ENCODE measurements around the gene SOX8. TPM values are rescaled to one million over a fixed set of nuclear protein-coding genes. Genes with fewer than 3 reads are reported as not detected.
"Not testable (repeated sequence)": the region's sequence is repeated elsewhere in the genome, so short reads cannot be mapped to it uniquely, and the experiment has no call there.

Gene SOX8
- total RNA-seq: 1.4 TPM

DNA sequence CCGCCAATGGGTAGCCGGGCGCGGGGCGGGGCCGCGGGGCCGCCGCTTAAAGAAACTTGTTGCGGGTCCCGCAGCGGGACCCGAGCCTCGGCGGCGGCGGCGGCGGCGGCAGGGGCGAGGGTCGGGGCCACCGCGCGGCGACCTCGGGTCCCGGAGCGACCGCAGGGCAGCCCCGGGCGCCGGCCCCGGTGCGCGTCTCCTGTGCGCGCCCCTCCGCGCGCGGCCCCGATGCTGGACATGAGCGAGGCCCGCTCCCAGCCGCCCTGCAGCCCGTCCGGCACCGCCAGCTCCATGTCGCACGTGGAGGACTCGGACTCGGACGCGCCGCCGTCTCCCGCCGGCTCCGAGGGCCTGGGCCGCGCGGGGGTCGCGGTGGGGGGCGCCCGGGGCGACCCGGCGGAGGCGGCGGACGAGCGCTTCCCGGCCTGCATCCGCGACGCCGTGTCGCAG, at the start of gene SOX8:
Gene SOX8 (plus strand): TSS at position 76 of the 450 bp plus-strand sequence. CDS start 153 bp downstream, at position 229.
- DNase-seq (ENCODE audit: low spot score): no peak

DNA sequence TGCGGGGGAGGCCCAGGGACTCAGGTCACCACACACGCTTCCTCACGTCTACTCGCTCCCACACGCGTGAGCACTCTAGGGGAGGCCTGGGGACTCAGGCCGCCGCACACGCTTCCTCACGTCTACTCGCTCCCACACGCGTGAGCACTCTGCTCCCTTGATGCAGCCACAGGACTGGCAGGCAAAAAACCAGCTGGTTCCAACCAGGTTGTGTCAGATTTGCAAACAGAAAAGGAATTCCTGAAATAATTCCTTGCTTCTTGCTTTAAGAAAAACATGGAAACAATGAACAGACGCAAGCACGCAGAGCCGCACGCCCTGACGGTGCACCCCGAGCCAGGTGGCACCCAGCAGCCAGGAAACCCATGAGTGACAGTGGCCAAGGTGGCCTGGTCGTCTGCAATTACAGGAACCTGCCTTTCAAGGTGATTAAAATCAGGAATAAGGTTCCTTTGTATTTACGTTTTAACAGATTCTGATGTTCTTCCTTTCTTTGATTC, 48.7 kb upstream of the SOX8 start:
- DNase-seq (ENCODE audit: low spot score): no peak

DNA sequence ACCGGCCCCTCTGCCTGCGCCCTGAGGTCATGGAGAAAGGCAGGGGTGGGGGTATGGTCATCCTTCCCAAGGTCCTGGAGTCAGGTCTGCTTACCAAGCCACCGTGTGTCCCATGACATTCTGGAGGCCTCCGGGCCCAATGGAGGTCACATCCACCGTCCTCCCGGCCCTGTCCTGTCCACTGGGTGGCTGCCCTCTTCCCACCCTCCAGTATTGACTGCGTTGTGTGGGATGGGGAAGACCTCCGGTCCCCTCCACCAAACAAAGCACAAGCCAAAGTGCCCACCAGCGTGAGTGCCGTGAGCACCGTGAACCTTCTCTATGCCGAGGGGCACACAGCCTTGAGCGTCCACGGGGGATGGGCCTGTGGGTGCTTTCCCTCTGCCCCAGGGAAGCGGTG, 48.0 kb upstream of the SOX8 start:
- no peak for DNase-seq (ENCODE audit: low spot score)

DNA sequence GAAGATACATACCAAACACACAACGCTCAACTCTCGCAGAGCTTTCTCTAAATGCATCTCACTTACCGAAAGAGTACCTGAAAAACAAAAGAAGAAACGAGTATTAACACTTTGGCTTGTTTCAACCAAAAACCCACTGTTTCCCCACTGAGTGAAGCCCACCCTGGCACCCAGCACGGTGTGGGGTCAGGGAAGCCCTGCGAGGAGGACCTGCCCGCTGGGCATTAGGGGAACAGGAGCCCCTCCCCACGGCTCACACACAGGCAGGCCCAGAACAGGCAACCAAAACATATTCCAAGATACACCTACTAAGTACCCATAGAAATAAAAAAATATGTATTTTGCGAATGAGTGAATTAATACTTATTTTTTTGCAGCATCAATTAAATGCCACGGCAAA, 47.4 kb upstream of the SOX8 start:
- no peak for DNase-seq (ENCODE audit: low spot score)

DNA sequence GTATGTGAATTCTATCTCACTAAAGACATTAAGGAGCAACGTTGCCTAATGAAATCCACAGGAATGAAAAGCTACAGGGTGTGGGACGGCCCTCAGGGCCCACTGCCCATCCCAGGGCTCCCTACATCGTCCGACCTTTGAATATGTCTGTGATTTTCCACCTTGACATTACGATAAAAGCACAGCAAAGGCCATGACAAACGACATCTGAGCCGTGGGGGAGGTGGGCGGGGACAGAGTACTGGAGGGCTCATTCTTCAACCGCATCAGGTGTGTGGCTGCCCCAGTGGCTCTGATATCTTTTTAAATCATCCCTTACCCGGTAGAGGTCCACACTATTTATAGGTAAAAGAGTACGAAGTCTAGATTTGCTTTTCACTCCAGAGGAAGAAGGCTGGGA, 45.9 kb upstream of the SOX8 start:
- DNase-seq (ENCODE audit: low spot score): no peak

DNA sequence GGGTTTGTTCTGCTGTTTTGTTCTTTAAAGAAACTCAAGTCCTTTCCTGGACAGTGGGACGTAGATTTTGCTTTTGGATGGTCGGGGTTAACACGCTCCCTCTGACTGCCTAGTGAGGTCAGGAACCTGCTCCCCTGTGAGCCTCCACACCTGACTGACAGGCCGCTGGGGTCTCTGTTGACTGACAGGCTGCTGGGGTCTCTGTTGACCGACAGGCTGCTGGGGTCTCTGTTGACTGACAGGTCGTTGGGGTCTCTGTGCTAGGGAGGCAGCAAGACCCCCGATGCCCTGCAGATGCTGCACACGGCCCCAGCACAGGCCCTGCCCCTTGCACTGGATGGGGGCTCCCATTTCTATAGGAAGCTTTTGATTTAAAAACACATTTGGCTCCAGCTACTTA, 44.3 kb upstream of the SOX8 start:
- DNase-seq (ENCODE audit: low spot score): no peak

DNA sequence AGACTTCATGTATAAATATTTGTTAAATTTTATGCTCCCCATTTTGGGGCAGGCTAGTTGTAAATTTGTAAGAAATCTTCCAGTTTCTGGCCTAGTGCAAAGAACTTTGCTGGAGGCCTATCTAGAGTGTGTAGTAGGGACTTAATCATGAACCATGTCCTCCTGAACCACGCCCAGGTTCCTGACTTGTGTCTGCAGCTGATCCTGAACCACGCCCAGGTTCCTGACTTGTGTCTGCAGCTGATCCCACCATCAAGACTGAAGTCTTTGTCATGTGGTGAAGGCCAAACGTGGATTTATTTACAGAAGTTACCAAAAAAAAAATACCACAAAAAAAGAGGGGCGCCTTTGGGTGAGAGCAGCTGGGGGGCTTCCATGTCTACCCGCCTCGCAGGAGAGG, 43.8 kb upstream of the SOX8 start:
- no peak for DNase-seq (ENCODE audit: low spot score)

DNA sequence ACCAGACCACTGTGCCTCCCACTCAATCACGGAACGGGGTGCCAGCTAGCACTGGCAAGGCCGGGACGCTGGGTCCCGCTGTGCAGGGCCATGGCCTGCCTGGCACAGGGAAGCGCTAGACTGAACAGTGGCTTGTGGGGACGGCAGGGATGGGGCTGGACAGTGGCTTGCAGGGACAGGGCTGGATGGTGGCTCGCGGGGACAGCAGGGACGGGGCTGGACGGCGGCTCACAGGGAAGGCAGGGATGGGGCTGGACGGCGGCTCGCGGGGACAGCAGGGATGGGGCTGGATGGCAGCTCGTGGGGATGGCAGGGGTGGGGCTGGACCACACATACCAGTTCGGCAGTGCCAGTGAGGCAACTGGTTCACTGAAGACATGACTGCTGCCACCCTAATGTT, 43.4 kb upstream of the SOX8 start:
- DNase-seq (ENCODE audit: low spot score): no peak

DNA sequence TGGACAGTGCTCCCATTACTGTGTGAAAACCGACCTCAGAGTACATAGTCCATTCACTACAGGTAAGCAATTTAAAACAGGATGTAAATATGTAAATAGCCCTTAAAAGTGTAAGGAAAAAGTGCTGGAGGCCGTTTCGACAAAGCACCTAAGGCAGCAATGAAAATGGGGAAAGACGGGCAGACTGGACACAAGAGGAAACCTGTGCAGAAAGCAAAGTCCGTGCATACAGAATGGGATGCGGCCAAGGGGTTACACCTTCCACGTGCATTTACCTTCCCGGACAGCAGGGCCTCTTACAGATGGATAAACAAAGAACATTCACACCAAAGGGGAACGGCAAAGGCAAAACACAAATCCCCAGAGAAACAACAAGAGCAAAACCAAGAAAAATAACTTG, 42.8 kb upstream of the SOX8 start:
- no peak for DNase-seq (ENCODE audit: low spot score)

DNA sequence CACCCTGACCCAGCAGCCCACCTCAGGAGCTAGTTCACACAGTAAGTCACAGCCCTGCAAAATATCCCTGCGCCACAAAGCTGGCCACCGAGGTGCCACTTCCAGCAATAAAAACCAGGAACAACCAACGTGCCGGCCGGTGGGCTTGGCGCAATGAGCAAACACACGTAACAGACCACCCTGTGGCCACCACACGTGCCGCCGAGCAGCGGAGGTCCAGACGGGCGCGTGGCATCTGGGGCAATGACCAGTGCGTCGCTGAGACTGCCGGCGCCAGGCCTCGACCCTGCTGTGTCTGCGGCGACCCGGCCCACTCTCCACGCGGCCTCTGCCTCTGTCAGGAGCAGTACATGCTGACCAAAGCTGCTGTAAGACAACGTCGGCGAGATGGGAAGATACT, 42.3 kb upstream of the SOX8 start:
- DNase-seq (ENCODE audit: low spot score): no peak

DNA sequence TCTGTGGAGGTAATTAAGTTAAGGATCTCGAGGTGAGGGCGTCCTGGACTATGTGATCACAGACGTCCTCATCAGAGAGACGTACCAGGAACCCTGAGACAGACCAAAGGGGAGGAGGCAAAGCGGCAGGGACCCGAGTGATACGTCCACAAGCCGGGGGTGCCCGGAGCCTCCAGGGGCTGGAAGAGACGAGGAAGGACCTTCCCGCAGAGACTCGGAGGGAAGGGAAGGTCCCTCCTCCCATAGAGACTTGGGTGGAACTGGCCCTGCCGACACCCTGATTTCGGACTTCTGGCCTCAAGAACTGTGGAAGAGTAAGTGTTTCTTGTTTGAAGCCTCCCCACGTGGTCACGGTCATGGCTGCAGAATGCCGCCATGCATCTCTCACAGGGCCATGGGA, 41.6 kb upstream of the SOX8 start:
- no peak for DNase-seq (ENCODE audit: low spot score)

DNA sequence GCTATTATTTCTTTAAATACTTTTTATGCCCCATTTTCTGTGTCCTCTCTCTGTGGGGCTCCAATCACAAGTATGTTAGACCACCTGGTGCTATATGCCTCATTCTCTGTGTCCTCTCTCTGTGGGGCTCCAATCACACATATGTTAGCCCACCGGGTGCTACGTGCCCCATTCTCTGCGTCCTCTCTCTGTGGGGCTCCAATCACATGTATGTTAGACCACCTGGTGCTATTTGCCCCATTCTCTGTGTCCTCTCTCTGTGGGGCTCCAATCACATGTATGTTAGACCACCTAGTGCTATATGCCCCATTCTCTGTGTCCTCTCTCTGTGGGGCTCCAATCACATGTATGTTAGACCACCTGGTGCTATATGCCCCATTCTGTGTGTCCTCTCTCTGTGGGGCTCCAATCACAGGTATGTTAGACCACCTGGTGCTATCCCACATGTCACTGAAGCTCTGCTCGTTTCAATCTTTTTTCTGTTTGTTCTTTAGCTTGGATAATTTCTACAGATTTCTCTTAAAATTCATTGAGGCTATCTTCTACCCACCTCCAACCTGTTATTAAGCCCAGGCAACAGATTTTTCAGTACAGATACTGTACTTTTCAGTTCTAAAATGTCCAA, 39.0 kb upstream of the SOX8 start:
- no peak for DNase-seq (ENCODE audit: low spot score)

DNA sequence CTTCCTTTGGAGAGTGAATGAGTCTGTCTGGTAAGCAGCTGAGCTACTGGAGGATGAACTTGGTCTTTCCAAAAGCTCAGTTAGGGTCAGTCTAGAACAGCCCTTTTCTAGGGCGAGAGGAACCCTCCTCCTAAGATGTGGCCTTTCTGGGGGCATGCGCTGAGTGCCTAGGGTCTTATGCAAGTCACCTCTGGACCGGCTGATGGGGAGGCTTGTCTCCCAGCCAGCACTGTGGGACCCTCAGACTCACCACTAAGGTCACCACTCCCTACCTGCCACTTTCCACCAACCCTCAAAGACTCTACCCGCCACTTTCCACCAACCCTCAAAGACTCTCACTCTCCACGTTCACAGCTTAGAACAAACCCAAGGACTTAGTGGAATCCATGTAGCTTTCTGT, 37.6 kb upstream of the SOX8 start:
- DNase-seq (ENCODE audit: low spot score): no peak

DNA sequence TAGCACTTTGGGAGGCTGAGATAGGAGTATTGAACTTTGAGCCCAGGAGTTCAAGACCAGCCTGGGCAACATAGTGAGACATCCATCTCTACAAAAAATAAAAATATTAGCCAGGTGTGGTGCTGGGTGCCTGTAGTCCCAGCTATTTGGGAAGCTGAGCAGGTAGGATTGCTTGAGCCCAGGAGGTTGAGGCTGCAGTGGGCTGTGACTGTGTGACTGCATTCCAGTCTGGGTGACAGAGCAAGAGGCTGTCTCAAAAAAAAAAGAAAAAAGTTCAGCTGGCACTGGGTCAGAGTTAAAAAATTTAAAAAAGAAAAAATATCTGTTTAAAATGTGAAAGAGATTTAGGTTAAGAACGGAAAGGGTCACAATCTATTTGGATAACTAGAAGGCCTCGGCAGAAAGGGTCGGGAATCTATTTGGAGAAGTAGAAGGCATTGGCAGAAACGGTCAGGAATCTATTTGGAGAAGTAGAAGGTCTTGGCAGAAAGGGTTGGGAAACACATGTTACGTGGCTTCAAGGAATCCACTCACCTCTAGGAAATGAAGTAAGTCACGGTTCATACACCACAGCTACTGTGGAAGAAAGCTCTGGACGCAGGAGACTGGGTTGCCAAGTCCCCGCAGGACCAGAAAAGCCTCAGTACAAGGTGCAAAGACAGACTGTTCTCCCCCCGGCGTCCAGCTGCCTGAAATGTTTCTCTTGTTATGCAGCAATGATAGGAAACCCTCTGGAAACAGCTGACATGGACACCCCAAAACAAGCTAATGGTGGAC, 36.1 kb upstream of the SOX8 start:
- DNase-seq (ENCODE audit: low spot score): no peak

DNA sequence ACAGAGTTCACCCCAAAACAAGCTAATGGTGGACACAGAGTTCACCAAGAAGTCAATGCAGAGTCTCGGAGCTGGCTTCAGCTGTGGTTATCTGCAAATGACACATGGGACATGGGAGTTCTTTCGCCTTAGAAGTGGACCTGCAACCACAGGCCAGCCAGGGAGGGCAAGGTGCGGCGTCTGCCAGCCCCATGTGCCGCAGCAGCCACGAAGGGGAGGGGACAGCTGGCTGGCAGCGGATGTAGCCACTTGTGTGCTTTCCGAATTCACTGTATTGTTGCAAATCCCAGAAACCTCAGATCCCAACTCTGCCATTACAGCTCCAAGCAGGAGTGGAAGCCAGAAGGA, 35.5 kb upstream of the SOX8 start:
- no peak for DNase-seq (ENCODE audit: low spot score)

DNA sequence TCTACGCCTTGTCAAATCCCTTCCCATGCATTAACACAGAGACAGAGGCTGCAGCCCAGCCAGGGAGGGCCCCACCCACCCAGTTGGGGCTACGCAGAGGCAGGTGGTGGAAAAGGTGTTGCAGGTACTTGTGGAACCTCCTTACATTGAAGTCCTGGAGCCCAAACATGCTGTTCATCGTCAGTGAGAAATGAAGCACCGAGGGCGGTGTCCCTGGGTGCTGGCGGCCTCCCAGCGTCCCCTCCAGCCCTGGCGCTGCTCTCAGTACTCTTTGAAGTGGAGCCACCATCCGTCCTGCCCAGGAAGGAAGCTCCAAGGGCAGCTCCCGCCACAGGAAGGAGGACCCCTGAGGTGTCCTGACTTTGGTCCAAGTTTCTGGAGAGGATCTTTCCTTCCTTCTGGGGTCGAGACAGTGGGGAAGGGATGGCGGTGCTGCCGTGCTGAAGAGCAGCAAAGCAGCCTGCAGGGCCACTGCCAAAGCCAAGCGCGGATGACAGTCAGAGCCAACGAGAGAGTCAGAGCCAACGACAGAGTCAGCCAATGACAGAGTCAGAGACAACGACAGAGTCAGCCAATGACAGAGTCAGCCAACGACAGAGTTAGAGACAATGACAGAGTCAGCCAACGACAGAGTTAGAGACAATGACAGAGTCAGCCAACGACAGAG, 34.2 kb upstream of the SOX8 start:
- no peak for DNase-seq (ENCODE audit: low spot score)

DNA sequence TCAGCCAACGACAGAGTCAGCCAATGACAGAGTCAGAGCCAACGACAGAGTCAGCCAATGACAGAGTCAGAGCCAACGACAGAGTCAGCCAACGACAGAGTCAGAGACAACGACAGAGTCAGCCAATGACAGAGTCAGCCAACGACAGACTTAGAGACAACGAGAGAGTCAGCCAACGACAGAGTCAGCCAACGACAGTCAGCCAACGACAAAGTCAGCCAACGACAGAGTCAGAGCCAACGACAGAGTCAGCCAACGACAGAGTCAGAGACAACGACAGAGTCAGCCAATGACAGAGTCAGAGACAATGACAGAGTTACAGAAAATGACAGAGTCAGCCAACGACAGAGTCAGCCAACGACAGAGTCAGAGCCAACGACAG, 33.7 kb upstream of the SOX8 start:
- DNase-seq (ENCODE audit: low spot score): not testable (repeated sequence)

DNA sequence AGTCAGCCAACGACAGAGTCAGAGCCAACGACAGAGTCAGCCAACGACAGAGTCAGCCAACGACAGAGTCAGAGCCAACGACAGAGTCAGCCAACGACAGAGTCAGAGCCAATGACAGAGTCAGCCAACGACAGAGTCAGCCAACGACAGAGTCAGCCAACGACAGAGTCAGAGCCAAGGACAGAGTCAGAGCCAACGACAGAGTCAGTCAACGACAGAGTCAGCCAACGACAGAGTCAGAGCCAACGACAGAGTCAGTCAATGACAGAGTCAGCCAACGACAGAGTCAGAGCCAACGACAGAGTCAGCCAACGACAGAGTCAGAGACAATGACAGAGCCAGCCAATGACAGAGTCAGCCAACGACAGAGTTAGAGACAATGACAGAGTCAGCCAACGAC, 32.8 kb upstream of the SOX8 start:
- DNase-seq (ENCODE audit: low spot score): not testable (repeated sequence)

DNA sequence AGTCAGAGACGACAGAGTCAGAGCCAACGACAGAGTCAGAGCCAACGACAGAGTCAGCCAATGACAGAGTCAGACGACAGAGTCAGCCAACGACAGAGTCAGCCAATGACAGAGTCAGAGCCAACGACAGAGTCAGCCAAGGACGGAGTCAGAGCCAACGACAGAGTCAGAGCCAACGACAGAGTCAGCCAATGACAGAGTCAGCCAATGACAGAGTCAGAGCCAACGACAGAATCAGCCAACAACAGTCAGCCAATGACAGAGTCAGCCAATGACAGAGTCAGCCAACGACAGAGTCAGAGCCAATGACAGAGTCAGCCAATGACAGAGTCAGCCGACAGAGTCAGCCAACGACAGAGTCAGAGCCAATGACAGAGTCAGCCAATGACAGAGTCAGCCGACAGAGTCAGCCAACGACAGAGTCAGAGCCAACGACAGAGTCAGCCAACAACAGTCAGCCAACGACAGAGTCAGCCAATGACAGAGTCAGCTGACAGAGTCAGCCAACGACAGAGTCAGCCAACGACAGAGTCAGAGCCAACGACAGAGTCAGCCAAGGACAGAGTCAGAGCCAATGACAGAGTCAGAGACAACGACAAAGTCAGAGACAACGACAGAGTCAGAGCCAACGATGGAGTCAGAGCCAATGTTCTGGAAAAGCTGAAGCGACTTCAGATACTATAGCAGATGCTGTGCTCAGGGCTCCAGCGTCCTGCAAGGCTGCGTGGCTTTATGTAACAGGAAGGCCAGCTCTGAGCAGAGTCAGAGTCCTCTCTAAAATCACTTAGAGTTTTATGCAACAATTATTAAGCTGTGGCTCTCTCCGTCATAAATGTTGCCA, 30.6 kb upstream of the SOX8 start:
- DNase-seq (ENCODE audit: low spot score): not testable (repeated sequence)

DNA sequence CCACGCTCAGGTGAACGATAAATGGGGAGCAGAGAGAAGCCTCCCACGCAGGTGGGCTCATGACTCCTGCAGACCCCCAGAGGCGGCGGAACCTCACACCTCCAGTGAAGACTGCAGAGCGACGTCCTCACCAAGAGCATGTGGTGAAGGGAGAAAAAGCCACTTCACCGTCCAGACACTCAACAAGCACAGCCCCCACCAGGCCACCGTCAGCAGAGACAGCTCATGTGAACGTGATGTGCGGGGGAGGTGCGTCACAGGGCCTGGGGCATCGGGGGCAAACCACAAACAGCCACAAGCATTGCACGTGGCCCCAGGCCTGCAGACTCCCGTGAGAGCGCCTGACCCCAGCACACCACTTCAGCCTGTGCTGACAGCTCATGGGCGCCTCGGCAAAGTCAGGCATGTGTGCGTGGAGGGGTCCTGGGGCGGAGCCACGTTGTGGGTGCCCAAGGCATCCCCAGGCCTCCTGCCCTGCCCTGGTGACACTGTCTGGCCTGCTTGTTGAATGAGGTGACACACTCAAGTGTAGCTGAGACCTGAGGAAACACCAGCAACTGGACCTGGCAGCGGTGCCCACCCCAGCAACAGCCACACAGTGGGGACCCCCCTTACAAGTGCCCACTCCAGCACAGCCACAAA, 29.8 kb upstream of the SOX8 start:
- no peak for DNase-seq (ENCODE audit: low spot score)

DNA sequence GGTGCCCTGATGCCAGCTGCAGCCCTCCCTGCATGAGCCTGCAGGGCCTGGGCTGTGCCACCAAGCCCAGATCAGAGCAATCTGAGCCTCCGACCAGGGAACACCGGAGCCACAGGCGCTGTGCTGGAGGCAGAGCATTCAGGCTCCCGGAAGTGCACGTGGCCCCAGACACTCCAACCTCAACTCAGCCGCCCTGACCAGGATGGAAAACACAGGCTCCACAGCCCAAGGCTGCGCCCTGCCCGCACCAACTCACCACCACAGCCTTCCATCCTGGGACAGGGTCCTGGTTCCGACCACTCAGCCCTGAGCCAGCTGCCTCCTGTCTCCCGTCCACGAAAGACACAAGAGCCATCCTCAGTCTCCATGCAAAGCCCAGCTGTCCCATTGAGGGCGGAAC, 29.2 kb upstream of the SOX8 start:
- no peak for DNase-seq (ENCODE audit: low spot score)

DNA sequence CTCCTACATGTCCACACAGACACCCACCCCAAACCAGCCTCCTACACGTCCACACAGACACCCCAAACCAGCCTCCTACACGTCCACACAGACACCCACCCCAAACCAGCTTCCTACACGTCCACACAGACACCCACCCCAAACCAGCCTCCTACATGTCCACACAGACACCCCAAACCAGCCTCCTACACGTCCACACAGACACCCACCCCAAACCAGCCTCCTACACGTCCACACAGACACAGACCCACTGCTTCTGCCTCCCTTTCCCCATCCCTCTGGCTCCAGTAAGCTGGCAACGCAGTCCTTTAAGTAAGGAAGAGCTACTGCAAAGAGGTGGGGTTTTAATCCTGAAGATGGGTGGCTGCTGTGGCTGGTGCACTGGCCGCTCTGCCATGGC, 27.8 kb upstream of the SOX8 start:
- not testable (repeated sequence) for DNase-seq (ENCODE audit: low spot score)
